HepG2 (cell line): ENCODE measurements around the gene GSC2. TPM values are rescaled to one million over a fixed set of nuclear protein-coding genes. Genes with fewer than 3 reads are reported as not detected.
A peak's percentile ranks its signal among the peaks of the same experiment; 100 is the strongest.

Experiments used
- ATF2 ChIP-seq: sonication (generic); formaldehyde crosslinking; IDR thresholded peaks from 2 replicates; pipeline ENCODE4 v1.4.0; 2020; ENCODE audit warnings: missing genetic modification reagents
- HINFP ChIP-seq: sonication (generic); formaldehyde crosslinking; IDR thresholded peaks from 2 replicates; pipeline ENCODE4 v1.4.0; 2020; ENCODE audit warnings: low read depth, mild to moderate bottlenecking, missing genetic modification reagents
- KLF11 ChIP-seq: IDR thresholded peaks from 2 replicates; pipeline ENCODE4 v1.6.1; 2016; ENCODE audit warnings: missing compliant biosample characterization
- NFRKB ChIP-seq: fragments of 450-650 bp; IDR thresholded peaks from 2 replicates; pipeline ENCODE4 v1.6.1; 2017
- RERE ChIP-seq: IDR thresholded peaks from 2 replicates; pipeline ENCODE4 v1.6.1; 2016; ENCODE audit warnings: low read depth, missing genetic modification reagents, missing compliant biosample characterization
- SIN3B ChIP-seq: fragments of 150-350 bp; IDR thresholded peaks from 2 replicates; pipeline ENCODE4 v1.6.1; 2014; ENCODE audit warnings: low read length
- ZNF460 ChIP-seq: sonication (generic); formaldehyde crosslinking; IDR thresholded peaks from 2 replicates; pipeline ENCODE4 v1.5.1; 2020; ENCODE audit warnings: missing genetic modification reagents, mild to moderate bottlenecking, borderline replicate concordance
- ZNF468 ChIP-seq: sonication (generic); formaldehyde crosslinking; IDR thresholded peaks from 2 replicates; pipeline ENCODE4 v1.8.0; 2022; ENCODE audit warnings: mild to moderate bottlenecking, moderate library complexity, missing genetic modification reagents
- ZNF496 ChIP-seq: sonication (generic); formaldehyde crosslinking; IDR thresholded peaks from 2 replicates; pipeline ENCODE4 v1.8.1; 2023; ENCODE audit warnings: mild to moderate bottlenecking, moderate library complexity, missing genetic modification reagents; ENCODE audit not compliant: insufficient replicate concordance
- ZNF510 ChIP-seq: sonication (generic); formaldehyde crosslinking; IDR thresholded peaks from 2 replicates; pipeline ENCODE4 v1.4.0; 2020; ENCODE audit warnings: low read depth, mild to moderate bottlenecking, missing genetic modification reagents
- ZNF549 ChIP-seq: sonication (generic); formaldehyde crosslinking; IDR thresholded peaks from 2 replicates; pipeline ENCODE4 v1.5.0; 2020; ENCODE audit warnings: missing genetic modification reagents
- ZNF709 ChIP-seq: sonication (generic); formaldehyde crosslinking; IDR thresholded peaks from 2 replicates; pipeline ENCODE4 v1.5.0; 2020; ENCODE audit warnings: mild to moderate bottlenecking, missing genetic modification reagents
- ZNF773 ChIP-seq: sonication (generic); formaldehyde crosslinking; IDR thresholded peaks from 2 replicates; pipeline ENCODE4 v1.4.0; 2020; ENCODE audit warnings: missing genetic modification reagents, borderline replicate concordance
- ZNF777 ChIP-seq: sonication (generic); formaldehyde crosslinking; IDR thresholded peaks from 2 replicates; pipeline ENCODE4 v1.4.0; 2020; ENCODE audit warnings: missing genetic modification reagents
- ZNF784 ChIP-seq: sonication (generic); formaldehyde crosslinking; IDR thresholded peaks from 2 replicates; pipeline ENCODE4 v1.5.1; 2020; ENCODE audit warnings: missing genetic modification reagents, mild to moderate bottlenecking, borderline replicate concordance
- polyA plus RNA-seq, 8 experiments: library from polyadenylated mRNA; depleted of rRNA in 3 of 8; stranded (reverse) in 7 of 8; unstranded in 1 of 8; fragments of >200 nt; fragmentation: Illumina TruSeq in 4 of 8; extraction: Trizol in 4 of 8; gene quantifications; 2 replicates each; pipeline versions ENCODE4 v1.2.1 to v1.2.3, GENCODE V29; 2011 to 2016; ENCODE audit warnings: low read depth in 4 of 8, missing spikeins in 1 of 8, mixed read lengths in 1 of 8; ENCODE audit not compliant: insufficient read depth in 1 of 8
- total RNA-seq, 5 experiments: library from RNA; depleted of rRNA; stranded (reverse); fragments of >200 nt; fragmentation: Illumina TruSeq; extraction: Trizol; gene quantifications; 2 replicates each; pipeline ENCODE4 v1.2.3, GENCODE V29; 2016; ENCODE audit warnings: low read depth in 1 of 5
- TF ChIP-seq, protein P1 (sequence below): sonication (generic); formaldehyde crosslinking; IDR thresholded peaks from 2 replicates; pipeline ENCODE4 v1.9.0; 2022; ENCODE audit warnings: missing genetic modification reagents, mild to moderate bottlenecking, borderline replicate concordance
- TF ChIP-seq, protein P2 (sequence below): sonication (generic); formaldehyde crosslinking; IDR thresholded peaks from 2 replicates; pipeline ENCODE4 v1.4.0; 2020; ENCODE audit warnings: mild to moderate bottlenecking, missing genetic modification reagents

Gene GSC2
- total and polyA plus RNA-seq, 2 of the 13 experiments (the other 11 are each of a cell fraction or from before 2014, with no cell fraction given): not detected

- TF ChIP-seq, protein P1, sequence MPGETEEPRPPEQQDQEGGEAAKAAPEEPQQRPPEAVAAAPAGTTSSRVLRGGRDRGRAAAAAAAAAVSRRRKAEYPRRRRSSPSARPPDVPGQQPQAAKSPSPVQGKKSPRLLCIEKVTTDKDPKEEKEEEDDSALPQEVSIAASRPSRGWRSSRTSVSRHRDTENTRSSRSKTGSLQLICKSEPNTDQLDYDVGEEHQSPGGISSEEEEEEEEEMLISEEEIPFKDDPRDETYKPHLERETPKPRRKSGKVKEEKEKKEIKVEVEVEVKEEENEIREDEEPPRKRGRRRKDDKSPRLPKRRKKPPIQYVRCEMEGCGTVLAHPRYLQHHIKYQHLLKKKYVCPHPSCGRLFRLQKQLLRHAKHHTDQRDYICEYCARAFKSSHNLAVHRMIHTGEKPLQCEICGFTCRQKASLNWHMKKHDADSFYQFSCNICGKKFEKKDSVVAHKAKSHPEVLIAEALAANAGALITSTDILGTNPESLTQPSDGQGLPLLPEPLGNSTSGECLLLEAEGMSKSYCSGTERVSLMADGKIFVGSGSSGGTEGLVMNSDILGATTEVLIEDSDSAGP: 0 out of 2 replicates have a peak, but pooled peaks have one; percentile 22
- TF ChIP-seq NFRKB: no peak
- peak; percentile 52; the same call in 1 of the 2 replicates for TF ChIP-seq ZNF709 (CRISPR knock-in tag)
- TF ChIP-seq ZNF460 (CRISPR knock-in tag): no peak
- TF ChIP-seq ZNF773 (CRISPR knock-in tag): no peak
- no peak for TF ChIP-seq ATF2 (CRISPR knock-in tag)
- TF ChIP-seq ZNF549 (CRISPR knock-in tag): no peak
- no peak for TF ChIP-seq ZNF784
- no peak for TF ChIP-seq RERE (CRISPR knock-in tag)
- no peak for TF ChIP-seq SIN3B
- TF ChIP-seq ZNF510 (CRISPR knock-in tag): no peak
- TF ChIP-seq HINFP (CRISPR knock-in tag): no peak
- TF ChIP-seq ZNF777 (CRISPR knock-in tag): no peak; the same call in 1 of the 2 replicates
- TF ChIP-seq, protein P2, sequence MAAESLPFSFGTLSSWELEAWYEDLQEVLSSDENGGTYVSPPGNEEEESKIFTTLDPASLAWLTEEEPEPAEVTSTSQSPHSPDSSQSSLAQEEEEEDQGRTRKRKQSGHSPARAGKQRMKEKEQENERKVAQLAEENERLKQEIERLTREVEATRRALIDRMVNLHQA (CRISPR knock-in tag): no peak
- TF ChIP-seq KLF11 (CRISPR knock-in tag): no peak
- TF ChIP-seq ZNF496 (CRISPR knock-in tag): no peak
- no peak for TF ChIP-seq ZNF468
Measured at GRCh38 chr22:19174106-19175025, 24.3 kb upstream of the GSC2 start (continued).
